Progenitor cell of endocrine pancreas (in vitro differentiated cells): Measurements from ENCODE around the gene RBFOX2. TPM values are rescaled to one million over a fixed set of nuclear protein-coding genes. Genes with fewer than 3 reads are reported as not detected.

Experiments
- DNase-seq: peaks from one replicate; pipeline ENCODE4 v3.0.0; 2021; ENCODE audit warnings: low spot score; ENCODE audit not compliant: unreplicated experiment
- H3K27ac Mint-ChIP-seq: 2 replicates; pipeline ENCODE4 v1.8.0; 2021; ENCODE audit warnings: mild to moderate bottlenecking, moderate library complexity, mixed read lengths
- H3K27me3 Mint-ChIP-seq: 2 replicates; pipeline ENCODE4 v1.8.0; 2021; ENCODE audit warnings: mixed read lengths
- H3K36me3 Mint-ChIP-seq: 2 replicates; pipeline ENCODE4 v1.8.0; 2022; ENCODE audit warnings: mixed read lengths; ENCODE audit not compliant: insufficient read depth
- H3K4me1 Mint-ChIP-seq: 2 replicates; pipeline ENCODE4 v1.8.0; 2021; ENCODE audit warnings: low read depth, mixed read lengths
- H3K4me3 Mint-ChIP-seq: 2 replicates; pipeline ENCODE4 v1.8.0; 2021; ENCODE audit warnings: low read depth, mild to moderate bottlenecking, moderate library complexity, mixed read lengths
- H3K9me3 Mint-ChIP-seq: 2 replicates; pipeline ENCODE4 v1.8.0; 2021; ENCODE audit warnings: low read depth, mixed read lengths
- CTCF ChIP-seq: fragments of 200-600 bp; sonication (generic); IDR thresholded peaks from one replicate; pipeline ENCODE4 v1.5.0; 2021; ENCODE audit warnings: antibody characterized with exemption, mild to moderate bottlenecking; ENCODE audit not compliant: unreplicated experiment
- total RNA-seq: library from RNA; stranded (reverse); gene quantifications from 2 replicates; pipeline ENCODE4 v1.2.1, GENCODE V29; 2021

RBFOX2 gene
- total RNA-seq, 1 donor from 2014 or later = 140 TPM

- H3K27ac Mint-ChIP-seq = no peak overlapping the region
- no peak for TF ChIP-seq CTCF
- H3K36me3 Mint-ChIP-seq = no peaks in the 10 kb centered on the region
- no peak overlapping the region for H3K4me3 Mint-ChIP-seq
- no peaks in the 10 kb centered on the region for H3K9me3 Mint-ChIP-seq
- peaks cover 4% of the 10 kb centered on the region for H3K4me1 Mint-ChIP-seq
- H3K27me3 Mint-ChIP-seq = no peaks in the 10 kb centered on the region
- no peak for DNase-seq
Observed at GRCh38 chr22:35725521-35725920, 303.1 kb downstream of the RBFOX2 start.

GRCh38 chr22:35721960-35722359 lies 306.7 kb downstream of the RBFOX2 start:
- TF ChIP-seq CTCF = no peak
- peaks cover 4% of the 10 kb centered on the region for H3K9me3 Mint-ChIP-seq
- H3K4me3 Mint-ChIP-seq = no peak overlapping the region
- H3K27me3 Mint-ChIP-seq = no peaks in the 10 kb centered on the region
- no peak for DNase-seq
- no peak overlapping the region for H3K27ac Mint-ChIP-seq
- H3K4me1 Mint-ChIP-seq = peaks cover 4% of the 10 kb centered on the region
- H3K36me3 Mint-ChIP-seq = no peaks in the 10 kb centered on the region

GRCh38 chr22:35719212-35719875 lies 309.3 kb downstream of the RBFOX2 start:
- no peak for TF ChIP-seq CTCF
- DNase-seq = no peak
- H3K27me3 Mint-ChIP-seq = no peaks in the 10 kb centered on the region
- no peak overlapping the region for H3K4me3 Mint-ChIP-seq
- no peaks in the 10 kb centered on the region for H3K4me1 Mint-ChIP-seq
- peaks cover 4% of the 10 kb centered on the region for H3K9me3 Mint-ChIP-seq
- no peak overlapping the region for H3K27ac Mint-ChIP-seq
- H3K36me3 Mint-ChIP-seq = no peaks in the 10 kb centered on the region

- DNase-seq = no peak
- H3K4me1 Mint-ChIP-seq = no peaks in the 10 kb centered on the region
- H3K36me3 Mint-ChIP-seq = peaks cover 3% of the 10 kb centered on the region
- peaks cover 11% of the 10 kb centered on the region for H3K9me3 Mint-ChIP-seq
- no peaks in the 10 kb centered on the region for H3K27me3 Mint-ChIP-seq
- H3K27ac Mint-ChIP-seq = no peak within 1 kb of the TSS
- H3K4me3 Mint-ChIP-seq = no peak within 1 kb of the TSS
- TF ChIP-seq CTCF = no peak
Observed at GRCh38 chr22:35717572-35717971, 311.1 kb downstream of the RBFOX2 start, which contains the start of gene APOL5. APOL5 (plus strand) TSS chr22:35717872; CDS start chr22:35717872, 0 bp downstream.

GRCh38 chr22:35712672-35713071 lies 316.0 kb downstream of the RBFOX2 start:
- H3K9me3 Mint-ChIP-seq = peaks cover 7% of the 10 kb centered on the region
- no peaks in the 10 kb centered on the region for H3K27me3 Mint-ChIP-seq
- H3K36me3 Mint-ChIP-seq = peaks cover 3% of the 10 kb centered on the region
- H3K27ac Mint-ChIP-seq = no peak overlapping the region
- no peak overlapping the region for H3K4me3 Mint-ChIP-seq
- no peak for TF ChIP-seq CTCF
- DNase-seq = no peak
- peaks cover 2% of the 10 kb centered on the region for H3K4me1 Mint-ChIP-seq
